ENCODE results near the gene ZNF595. TPM values are rescaled to one million over a fixed set of nuclear protein-coding genes. Genes with fewer than 3 reads are reported as not detected.

ZNF595 gene
- total RNA-seq, 6 experiments from 2014 or later = 5.2 to 9.3 (median 7.0) TPM

GRCh38 chr4:124275-125081 is 71.4 kb downstream of the ZNF595 start, which contains the start of gene ZNF718:
Gene ZNF718 (plus strand): TSS chr4:124501. CDS start chr4:124671, 170 bp downstream.
- WGBS (ENCODE audit: insufficient coverage, low coverage, low lambda C conversion rate, missing lambda C conversion rate) = 3% methylated on average over 24 of the region's 44 CpGs
- ATAC-seq (peak; percentile 97 to 99 (median 98)), DNase-seq (peak; percentile 92 to 96 (median 94))
- TF ChIP-seq, protein P1, sequence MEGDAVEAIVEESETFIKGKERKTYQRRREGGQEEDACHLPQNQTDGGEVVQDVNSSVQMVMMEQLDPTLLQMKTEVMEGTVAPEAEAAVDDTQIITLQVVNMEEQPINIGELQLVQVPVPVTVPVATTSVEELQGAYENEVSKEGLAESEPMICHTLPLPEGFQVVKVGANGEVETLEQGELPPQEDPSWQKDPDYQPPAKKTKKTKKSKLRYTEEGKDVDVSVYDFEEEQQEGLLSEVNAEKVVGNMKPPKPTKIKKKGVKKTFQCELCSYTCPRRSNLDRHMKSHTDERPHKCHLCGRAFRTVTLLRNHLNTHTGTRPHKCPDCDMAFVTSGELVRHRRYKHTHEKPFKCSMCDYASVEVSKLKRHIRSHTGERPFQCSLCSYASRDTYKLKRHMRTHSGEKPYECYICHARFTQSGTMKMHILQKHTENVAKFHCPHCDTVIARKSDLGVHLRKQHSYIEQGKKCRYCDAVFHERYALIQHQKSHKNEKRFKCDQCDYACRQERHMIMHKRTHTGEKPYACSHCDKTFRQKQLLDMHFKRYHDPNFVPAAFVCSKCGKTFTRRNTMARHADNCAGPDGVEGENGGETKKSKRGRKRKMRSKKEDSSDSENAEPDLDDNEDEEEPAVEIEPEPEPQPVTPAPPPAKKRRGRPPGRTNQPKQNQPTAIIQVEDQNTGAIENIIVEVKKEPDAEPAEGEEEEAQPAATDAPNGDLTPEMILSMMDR (IDR thresholded peaks at IDR 0.05) = no peak
- TF ChIP-seq POLR2A (IDR thresholded peaks at IDR 0.05) = peak; percentile 82
- no peaks in the 10 kb centered on the region for H3K9me3 ChIP-seq
- H3K27me3 ChIP-seq = no peaks in the 10 kb centered on the region
- H3K36me3 ChIP-seq = peaks cover 0 to 9% (median 1%) of the 10 kb centered on the region in 4 donors
- intact Hi-C loops (cut with DNase I) = no loop called here
- H3K4me3 ChIP-seq = peak within 1 kb of the TSS; percentile 80 to 95 (median 86)
- no peaks in the 10 kb centered on the region for H3K4me1 ChIP-seq
- peak within 1 kb of the TSS; percentile 68 to 86 (median 70) for H3K27ac ChIP-seq

- Histone ChIP-seq H3K9me3 (no peaks in the 10 kb centered on the region), H3K4me1 (no peaks in the 10 kb centered on the region), H3K36me3 (peaks cover 0 to 9% (median 1%) of the 10 kb centered on the region in 4 donors), H3K27ac (peak overlapping the region; percentile 68 to 86 (median 70)), H3K27me3 (no peaks in the 10 kb centered on the region), H3K4me3 (peak overlapping the region; percentile 80 to 95 (median 86))
- DNase-seq (peak; percentile 42 to 64 (median 61)), ATAC-seq (peak; percentile 2 to 26 (median 19))
- WGBS (ENCODE audit: insufficient coverage, low coverage, low lambda C conversion rate, missing lambda C conversion rate) = 1% methylated on average over 16 of the region's 30 CpGs
- TF ChIP-seq POLR2A (IDR thresholded peaks at IDR 0.05) = no peak
- TF ChIP-seq, protein P1 (IDR thresholded peaks at IDR 0.05) = no peak
- intact Hi-C loops (cut with DNase I) = no loop called here
Measured at GRCh38 chr4:125091-125771, 72.1 kb downstream of the ZNF595 start.

GRCh38 chr4:125833-126232 is 72.7 kb downstream of the ZNF595 start:
- no peak for TF ChIP-seq POLR2A (IDR thresholded peaks at IDR 0.05)
- TF ChIP-seq, protein P1 (IDR thresholded peaks at IDR 0.05) = no peak
- H3K9me3 ChIP-seq = no peaks in the 10 kb centered on the region
- H3K4me3 ChIP-seq = peak overlapping the region; percentile 80 to 95 (median 86)
- no peaks in the 10 kb centered on the region for H3K4me1 ChIP-seq
- DNase-seq = no peak
- WGBS (ENCODE audit: insufficient coverage, low coverage, low lambda C conversion rate, missing lambda C conversion rate) = 74% methylated on average over 3 of the region's 5 CpGs
- intact Hi-C loops (cut with DNase I) = no loop called here
- no peaks in the 10 kb centered on the region for H3K27me3 ChIP-seq
- no peak for ATAC-seq
- H3K36me3 ChIP-seq = peaks cover 0 to 9% (median 1%) of the 10 kb centered on the region in 4 donors
- H3K27ac ChIP-seq = no peak overlapping the region

DNA sequence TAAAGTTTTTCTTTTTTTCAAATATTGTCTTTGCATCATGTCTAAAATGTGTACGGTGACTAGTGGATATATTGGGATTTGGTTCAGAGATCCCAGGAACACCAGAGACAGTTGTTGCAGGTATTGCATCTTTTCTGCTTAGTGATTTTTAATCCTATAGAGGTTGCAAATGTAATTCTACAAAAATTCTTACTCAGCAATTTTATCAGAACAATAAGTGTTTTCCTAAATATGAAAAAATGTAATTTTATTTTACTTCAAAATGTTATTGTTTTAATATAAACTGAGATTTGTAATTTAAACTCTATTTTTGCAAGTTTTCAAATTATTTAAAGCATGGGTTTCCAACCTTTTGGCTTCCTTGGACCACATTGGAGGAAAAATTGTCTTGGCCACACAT is 79.4 kb downstream of the ZNF595 start:
- H3K27me3 ChIP-seq = no peaks in the 10 kb centered on the region
- no peak overlapping the region for H3K27ac ChIP-seq
- H3K36me3 ChIP-seq = peaks cover 0 to 26% (median 17%) of the 10 kb centered on the region in 4 donors
- TF ChIP-seq POLR2A (IDR thresholded peaks at IDR 0.05) = no peak
- TF ChIP-seq, protein P1 (IDR thresholded peaks at IDR 0.05) = no peak
- H3K4me3 ChIP-seq = no peak overlapping the region
- no peaks in the 10 kb centered on the region for H3K4me1 ChIP-seq
- intact Hi-C loops (cut with DNase I) = no loop called here
- WGBS (ENCODE audit: insufficient coverage, low coverage, low lambda C conversion rate, missing lambda C conversion rate) = 100% methylated on average over 1 of the region's 1 CpG
- DNase-seq (no peak), ATAC-seq (no peak)
- peaks cover 0 to 10% (median 2%) of the 10 kb centered on the region in 4 donors for H3K9me3 ChIP-seq

Other genes starting within 250 kb of the ZNF595 start
- gene ZNF718, start 71.2 kb downstream of the ZNF595 start, total RNA-seq = 1 to 10 TPM; 1.7 to 5.6 (median 3.0) TPM